NCI-H1694 (cell line): ENCODE results near the gene CDK17.
"Not testable (repeated sequence)": the region's sequence is repeated elsewhere in the genome, so short reads cannot be mapped to it uniquely, and the experiment has no call there.

Experiments
- DNase-seq: peaks from one replicate; lab custom pipeline; 2025; lab: John Stamatoyannopoulos, UW

Gene CDK17

DNA sequence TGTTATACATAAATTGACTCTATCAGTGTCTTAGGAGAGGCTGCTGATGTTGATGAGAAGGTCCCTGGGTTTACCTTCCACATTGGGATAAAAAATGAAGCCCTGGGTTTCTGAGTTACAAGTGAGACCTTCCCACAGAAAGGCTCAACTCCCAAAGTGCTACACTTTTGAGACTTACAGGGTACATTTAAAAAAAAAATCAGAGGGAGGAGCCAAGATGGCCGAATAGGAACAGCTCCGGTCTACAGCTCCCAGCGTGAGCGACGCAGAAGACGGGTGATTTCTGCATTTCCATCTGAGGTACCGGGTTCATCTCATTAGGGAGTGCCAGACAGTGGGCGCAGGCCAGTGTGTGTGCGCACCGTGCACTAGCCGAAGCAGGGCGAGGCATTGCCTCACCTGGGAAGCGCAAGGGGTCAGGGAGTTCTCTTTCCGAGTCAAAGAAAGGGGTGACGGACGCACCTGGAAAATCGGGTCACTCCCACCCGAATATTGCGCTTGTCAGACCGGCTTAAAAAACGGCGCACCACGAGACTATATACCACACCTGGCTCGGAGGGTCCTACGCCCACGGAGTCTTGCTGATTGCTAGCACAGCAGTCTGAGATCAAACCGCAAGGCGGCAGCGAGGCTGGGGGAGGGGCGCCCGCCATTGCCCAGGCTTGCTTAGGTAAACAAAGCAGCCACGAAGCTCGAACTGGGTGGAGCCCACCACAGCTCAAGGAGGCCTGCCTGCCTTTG, 84.3 kb downstream of the CDK17 start:
- DNase-seq = not testable (repeated sequence)

DNA sequence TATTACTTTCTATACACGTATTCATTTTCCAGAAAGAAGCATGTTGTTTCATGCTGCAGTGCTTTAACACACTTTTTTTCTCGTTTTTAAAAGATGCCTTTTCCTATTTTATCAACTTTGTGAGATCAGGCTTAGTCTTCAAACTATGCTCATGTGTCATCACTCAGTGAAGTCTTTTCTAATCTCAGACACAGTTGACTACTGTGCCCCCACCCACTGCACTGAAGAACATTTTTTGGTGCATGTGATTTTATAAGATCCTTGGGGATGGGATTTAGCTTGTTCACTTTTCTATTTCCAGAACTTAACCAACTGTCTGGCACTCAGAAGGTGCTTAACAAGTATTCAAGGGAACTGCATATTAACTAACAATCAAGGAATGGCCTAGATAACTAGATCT, 85.5 kb downstream of the CDK17 start:
- DNase-seq = no peak

DNA sequence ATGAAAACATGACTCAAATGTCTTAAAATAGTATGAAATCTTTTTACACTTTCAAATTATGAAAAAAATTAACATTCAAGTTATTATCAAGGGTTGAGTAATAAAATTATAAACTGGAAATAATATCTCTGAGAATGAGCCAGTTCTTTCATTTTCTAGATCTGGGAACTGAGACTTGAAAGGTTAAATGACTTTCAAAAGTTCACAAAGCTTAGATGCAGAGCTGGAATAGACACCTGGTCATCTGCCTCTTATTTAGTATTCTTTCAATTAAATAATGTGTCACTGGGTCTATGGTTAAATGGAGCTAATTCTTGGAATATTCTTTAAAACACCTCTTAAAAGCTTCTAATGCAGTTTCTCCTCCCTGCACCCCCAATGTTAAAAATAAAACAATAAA, 86.6 kb downstream of the CDK17 start:
- no peak for DNase-seq

DNA sequence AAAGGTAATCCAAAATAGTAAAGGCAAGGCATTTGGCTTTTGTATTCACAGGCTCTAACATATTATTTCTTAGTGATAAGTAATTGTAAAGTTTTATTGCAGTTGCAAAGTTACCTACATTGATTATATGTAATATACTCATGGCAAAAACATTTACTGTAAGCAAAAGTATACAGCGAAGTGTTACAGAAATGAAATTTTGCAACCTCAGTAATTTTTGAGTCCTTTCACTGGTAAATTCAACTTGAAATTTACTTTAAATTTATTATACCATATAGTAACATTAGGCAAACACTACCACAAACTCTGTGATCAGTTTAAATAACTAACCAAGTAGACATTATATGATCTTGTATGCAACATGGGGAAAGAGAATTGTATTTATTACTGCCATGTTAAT, 89.0 kb downstream of the CDK17 start:
- DNase-seq = no peak

DNA sequence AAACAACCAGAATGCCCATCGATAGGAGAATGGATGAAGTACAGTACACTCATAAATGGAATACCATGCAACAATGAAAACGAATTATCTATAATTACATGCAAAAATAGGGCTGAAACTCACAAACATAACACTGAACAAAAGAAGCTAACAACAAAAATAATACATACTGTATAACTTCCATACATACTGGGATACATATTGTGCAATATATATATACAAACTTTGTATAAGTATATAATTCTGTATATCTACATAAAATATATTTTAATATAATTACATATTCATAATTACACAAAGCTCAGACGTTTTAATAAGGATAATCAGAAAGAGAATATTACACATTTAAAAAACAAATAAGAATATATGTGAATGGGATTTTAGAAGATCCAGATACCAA, 90.2 kb downstream of the CDK17 start:
- DNase-seq = no peak

DNA sequence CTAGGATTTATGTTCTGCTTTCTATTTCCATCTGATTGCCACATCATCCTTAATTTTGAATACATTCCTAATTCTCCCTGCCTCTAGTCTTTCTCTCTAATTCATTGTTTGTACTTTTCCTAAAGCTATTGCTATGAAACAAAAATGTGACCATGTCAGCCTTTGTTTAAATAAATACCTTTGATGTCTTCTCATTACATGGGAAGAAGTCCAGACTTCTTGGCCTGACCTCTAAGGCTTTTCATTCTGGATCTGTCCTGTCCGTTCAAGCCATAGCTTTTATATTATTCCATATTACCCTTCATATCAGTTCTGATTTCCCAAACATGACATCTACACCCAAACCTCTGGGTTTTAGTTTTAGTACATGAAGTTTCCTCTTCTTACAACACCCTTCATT, 91.4 kb downstream of the CDK17 start:
- no peak for DNase-seq

DNA sequence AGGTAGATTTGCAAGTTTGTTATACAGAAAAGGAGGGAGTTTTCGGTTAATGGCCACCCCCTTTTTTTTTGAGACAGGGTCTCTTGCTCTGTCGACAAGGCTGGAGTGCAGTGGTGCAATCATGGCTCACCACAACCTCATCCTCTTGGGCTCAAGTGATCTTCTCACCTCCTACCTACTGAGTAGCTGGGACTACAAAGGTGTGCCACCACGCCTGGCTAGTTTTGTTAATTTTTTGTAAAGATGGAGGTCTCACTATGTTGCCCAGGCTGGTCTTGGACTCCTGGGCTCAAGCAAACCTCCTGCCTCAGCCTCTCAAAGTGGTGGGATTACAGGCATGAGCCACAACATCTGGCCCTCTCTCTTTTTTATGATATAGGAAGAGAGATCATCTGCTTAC, 94.6 kb downstream of the CDK17 start:
- no peak for DNase-seq

DNA sequence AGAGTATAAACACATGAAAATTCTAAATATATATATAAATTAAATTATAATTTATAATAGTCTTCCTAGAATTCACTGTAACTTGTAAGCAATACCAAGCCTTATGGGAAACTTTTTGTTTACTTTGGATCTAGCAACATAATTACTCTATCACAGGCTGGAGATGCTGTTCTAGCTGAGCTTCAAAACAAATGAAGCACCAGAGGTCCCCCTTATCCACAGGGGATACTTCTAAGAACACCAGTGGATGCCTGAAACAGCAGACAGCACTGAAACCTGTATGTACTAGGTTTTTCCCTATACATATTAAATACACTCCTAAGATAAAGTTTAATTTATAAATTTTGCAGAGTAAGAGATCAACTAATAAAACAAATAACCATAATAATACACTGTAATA, 96.6 kb downstream of the CDK17 start:
- DNase-seq = no peak

DNA sequence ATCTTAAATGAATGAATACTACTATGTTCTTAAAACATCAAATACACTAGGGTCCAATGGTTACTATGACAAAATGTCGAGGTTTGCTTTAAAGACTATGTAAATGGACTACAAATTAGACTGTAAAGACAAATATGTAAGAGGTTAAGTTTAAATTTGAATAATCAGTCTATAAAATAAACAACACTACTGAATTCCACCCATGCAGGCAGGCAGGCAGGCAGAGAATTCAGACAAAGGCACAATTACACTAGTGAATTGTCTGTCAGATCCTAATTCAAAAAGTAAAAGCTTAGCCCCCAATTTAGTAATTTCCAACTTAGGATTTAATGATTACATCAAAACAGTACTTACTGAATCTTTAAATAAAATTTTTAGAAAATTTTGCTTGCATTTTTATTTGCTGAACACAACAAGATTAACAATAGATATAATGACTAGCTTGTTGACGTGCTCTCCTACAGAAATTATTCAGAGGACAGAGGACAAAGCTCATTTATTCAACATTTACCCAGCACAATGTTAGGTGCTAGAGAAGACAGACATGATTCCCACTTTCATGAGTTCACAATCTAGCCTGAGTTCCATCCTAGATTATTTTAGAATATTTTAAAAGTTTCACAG, 97.4 kb downstream of the CDK17 start:
- no peak for DNase-seq

DNA sequence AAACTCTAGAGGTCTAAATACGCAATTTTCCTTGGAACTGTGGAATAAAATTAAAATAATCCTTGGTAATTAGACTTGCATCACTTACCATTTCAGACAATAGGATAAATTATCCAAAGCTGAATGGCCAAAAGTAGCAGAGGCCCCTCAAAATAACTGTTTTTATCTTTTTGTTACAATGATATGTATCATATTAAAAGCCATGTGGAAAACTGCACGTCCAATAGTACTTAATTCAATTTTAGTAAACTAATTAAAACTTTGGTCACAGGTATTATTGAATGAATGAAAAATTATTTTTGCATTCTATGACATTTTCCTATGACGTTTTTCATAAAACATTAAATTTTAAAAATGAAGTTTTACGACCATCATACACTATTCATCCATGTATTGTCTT, 98.5 kb downstream of the CDK17 start:
- no peak for DNase-seq

DNA sequence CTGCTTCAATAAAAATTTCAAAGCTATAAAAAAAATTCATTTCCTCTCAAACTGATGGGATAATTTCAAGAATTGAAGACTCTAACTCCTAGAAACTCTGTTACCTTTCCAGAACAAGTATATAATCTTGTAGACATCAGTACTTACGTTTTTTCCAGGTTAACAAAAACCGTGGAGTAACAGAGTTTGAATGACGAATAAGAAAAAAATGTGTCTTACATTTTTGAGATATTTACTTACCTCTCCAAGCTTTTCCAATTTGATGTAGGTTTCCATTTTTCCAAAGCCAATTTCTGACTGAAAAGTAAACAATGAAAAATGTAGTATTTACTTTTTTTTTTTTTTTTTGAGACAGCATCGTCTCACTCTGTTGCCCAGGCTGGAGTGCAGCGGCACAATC, 100.2 kb downstream of the CDK17 start:
- DNase-seq = no peak

DNA sequence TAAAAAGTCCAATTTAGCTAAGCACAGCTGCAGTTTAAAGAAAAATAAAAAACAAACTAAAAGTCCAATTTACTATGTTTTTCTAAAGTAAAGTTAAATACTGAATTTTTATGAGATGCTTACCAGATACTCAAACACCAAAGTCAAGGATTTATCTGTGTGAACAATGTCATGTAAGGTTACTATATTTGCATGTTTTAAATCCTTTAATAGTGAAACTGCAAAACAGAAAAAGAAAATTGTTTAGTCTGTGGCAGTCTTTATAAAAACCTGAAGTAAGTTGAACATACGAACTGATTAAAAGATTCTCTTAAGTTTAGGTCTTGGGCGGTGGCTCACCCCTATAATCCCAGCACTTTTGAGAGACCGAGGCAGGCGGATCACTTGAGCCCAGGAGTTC, 102.7 kb downstream of the CDK17 start:
- no peak for DNase-seq

DNA sequence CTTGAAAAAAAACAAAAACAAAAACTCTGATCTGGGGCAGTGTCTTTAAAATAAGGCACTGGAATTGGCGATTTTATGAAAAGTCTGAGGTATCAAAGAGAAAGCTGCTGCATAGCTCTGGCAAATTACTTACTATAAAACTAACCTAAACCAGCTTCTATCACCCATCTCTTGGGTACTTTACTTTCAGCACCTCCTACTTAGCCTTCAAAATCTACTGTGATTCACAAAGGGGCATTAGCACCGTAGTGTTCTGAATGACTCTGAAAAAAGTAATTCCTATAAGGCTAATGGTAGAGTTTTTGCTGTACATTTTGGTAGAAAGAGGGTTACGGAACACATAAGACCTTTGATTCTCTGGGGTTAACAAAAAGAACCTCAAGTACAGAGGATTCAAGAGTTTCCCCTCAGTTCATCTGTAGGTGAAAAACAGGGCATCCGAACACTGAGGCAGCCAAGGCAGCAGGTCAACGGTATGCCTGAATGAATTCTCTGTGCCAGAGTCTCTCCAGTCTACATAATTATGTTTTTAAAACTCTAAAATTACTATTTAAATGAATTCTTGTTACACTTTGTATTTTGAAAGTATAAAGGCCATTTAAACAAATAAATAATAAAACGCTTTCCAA, 104.6 kb downstream of the CDK17 start:
- no peak for DNase-seq

DNA sequence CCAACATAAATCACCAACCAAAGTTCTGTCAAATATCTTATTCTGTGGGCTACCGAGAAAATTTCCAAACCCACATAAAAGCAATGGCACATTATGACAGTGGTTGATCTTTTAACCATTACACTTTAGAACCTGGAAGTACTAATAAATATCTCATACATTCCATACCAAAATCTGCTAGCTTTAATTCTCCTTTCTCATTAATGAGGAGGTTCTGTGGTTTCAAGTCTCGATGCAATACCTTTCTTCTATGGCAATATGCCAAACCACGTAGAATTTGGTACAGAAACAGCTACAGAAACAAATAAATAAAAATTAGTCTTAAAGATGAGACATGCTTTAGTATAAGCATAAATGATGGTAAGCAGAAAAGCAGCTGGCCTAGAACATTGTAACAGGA, 105.4 kb downstream of the CDK17 start:
- DNase-seq = no peak

DNA sequence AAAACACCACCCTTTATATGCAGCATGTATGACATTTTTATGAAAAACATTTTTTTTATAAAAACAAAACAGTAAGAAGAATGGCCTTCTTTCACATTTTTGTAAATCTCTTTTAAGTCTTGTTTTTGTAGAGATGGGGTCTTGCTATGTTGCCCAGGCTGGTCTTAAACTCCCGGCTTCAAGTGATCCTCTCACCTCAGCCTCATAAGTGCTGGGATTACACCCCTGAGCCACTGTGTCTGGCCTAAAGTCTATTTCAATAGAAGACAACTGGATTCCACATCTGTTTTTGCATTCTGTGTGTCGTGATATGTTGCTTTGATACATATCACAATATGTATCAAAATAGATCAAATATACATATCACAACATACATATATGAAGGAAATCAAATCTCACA, 107.1 kb downstream of the CDK17 start:
- DNase-seq = no peak

DNA sequence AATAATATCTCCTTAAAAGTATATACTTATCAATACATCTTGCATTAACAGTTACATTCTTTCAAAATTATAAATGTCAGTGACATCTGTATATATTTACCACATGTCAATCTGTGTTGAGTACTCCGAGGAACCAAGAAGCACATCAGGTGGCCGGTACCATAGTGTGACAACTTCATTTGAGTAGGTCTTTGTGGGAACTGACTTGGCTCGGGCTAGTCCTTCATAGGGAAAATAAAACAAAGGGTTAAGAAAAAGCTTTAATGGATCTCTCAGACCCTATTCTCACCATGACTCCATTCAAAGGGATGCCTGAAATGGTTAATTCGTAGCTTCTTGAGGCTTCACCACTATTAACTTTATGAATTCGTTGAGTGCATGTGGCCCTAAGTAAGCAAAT, 111.2 kb downstream of the CDK17 start:
- no peak for DNase-seq

DNA sequence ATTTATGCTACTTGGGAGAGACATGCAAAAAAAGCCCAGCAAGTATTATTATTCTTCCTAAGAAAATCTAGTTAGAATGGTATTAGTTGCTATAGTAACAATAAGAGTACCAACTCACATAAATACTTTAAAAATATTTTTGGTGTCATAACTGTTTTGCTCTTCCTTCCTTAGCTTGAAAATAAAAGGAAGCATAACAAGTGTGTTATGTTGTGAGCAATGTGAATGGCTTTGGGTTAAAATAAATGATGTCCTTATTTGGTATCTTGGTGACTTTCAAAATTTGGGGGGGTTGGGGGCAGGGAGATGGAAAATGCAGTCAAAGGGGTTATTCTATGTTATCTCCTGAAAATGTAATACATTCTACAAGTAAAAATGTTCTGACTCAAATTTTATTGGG, 115.1 kb downstream of the CDK17 start:
- DNase-seq = no peak

DNA sequence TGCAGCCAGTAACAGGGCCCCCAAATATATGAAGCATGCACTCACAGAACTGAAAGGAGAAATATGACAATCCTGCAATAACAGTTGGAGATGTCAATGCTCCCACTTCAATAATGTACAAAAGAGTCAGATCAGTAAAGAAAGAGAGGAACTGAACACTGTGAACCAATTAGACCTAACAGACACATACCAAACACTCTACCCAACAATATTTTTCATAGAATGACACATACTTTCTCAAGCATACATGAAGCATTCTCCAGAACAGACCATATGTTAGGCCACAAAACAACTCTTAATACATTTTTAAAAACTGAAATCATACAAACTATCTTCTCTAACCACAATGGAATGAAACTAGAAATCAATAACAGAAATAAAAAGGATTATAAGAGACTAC, 125.9 kb downstream of the CDK17 start:
- no peak for DNase-seq

DNA sequence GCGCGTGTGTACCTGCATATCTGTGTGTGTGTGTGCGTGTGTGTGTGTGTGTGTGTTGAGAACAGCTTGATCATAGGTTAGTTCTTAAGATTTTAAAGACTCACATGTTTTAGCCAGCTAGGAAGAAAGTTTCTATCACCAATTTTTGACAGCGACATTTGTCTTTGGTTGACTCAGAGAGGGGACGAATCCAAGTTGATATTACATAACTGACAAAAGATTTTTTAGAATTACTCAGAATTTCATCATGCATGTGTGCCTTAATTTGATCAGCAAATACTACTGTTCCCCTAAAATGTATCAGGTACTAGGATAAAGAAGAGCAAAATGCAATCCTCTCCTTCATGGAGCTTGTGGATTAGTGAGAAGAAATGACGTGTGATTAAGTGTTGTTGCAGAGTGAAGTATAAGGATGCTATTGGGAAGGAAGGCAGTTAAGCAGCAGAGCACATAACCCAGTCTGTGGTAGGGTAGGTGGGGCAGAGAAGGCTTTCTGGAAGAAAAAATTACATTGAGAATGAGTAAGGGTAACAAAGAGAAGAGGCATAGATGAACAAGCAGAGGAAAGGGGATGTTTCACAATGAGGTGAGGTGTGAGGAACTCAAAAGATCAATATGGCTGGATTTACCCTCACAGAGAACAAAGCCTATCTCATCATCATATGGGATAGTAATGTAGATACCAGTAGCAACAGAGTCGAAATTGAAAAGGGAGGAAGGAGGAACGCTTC, 128.6 kb downstream of the CDK17 start:
- no peak for DNase-seq

DNA sequence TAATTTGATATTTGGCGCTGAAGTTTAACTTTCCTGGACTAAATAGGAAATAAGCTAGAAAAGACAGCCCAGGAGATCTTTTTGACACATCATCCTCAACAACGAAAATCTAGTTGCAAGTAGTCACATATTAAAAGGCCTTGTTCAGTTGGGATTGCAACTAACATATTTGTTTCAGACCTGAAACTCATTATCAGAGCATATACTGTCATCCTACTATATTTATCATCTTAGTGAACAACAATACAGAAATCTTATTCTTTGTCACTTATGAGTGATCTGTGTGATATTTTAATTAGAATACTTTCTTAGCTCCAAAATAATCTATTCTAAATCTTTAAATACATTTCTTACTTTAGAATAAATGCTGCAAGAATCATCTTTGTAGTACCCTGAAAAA, 134.0 kb downstream of the CDK17 start:
- DNase-seq = no peak

DNA sequence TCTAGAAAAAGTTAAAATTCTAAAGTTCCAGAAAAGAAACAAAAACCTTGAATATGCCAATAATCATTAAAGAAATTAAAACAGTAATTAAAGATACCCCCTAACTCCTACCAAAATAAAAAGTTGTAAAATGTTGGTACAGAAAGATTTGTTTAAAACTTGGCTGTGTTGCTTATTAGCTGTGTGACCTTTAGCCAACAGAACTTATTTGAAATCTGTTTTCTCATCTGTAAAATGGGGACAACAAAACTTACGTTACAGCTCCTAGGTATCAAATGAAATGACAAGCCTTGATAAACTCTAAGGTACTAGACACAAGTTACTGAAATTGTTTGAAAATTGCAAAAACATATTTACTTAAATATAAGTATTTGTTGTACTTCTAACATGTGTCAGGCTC, 134.4 kb downstream of the CDK17 start:
- no peak for DNase-seq

DNA sequence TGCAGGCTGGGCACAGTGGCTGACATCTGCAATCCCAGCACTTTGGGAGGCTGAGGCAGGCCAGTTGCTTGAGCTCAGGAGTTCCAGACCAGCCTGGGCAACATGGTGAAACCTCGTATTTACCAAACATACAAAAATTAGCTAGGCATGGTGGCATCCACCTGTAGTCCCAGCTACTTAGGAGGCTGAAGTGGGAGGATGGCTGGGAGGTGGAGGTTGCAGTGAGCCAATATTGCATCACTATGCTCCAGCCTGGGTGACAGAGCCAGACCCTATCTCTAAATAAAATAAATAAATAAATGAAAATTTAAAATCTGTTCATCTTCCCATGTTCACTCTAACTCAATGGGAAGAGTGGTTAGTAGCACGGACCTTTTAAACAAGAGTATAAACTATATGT, 134.8 kb downstream of the CDK17 start:
- no peak for DNase-seq

DNA sequence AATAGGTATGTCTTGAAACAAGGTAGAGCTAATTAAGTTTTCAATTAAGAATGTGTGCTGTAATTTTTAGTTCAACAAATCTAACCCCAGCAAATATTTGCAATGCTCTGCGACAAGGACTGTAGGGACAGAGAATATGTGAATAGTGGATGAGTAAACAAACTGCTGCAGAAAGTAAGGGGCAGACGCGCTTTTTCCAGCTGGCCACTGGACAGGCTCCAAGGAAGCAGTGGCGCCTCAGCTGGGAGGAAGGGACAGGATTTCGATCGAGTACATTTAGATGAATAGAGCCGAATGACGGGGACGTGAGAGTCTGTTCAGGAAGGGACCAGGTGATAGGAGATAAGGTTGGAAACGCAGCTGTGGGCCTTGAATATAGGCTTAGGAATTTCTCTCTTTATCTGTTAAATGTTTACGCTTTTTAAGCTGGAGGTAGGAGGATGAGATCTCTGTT, 136.8 kb downstream of the CDK17 start:
- DNase-seq = no peak
